Heart left ventricle (tissue), 16 donors: ENCODE data around the gene SYNGAP1. TPM values are rescaled to one million over a fixed set of nuclear protein-coding genes. Genes with fewer than 3 reads are reported as not detected.

ENCODE experiments used
- ATAC-seq, 4 donors: fragments of 200-7000 bp; cut with Tn5 transposase; one replicate each; pipeline ENCODE4 v1.9.1; 2020 to 2022; ENCODE audit warnings: moderate library complexity in 4 of 4, mild to moderate bottlenecking in 3 of 4, moderate number of reproducible peaks in 1 of 4
- DNase-seq, 5 donors: peaks; one replicate each; pipeline ENCODE4 v3.0.0-alpha.2; 2020
- H3K27ac ChIP-seq, 12 donors: fragments of 200-600 bp; sonication (generic) in 4 of 12; one replicate each; pipeline versions ENCODE4 v1.5.0 to v1.8.0; 2016 to 2022; ENCODE audit warnings: mild to moderate bottlenecking in 2 of 12
- H3K27me3 ChIP-seq, 9 donors: fragments of 200-600 bp; sonication (generic) in 2 of 9; one replicate each; pipeline versions ENCODE4 v1.5.1 to v1.8.0; 2016 to 2022; ENCODE audit warnings: mild to moderate bottlenecking in 3 of 9
- H3K36me3 ChIP-seq, 9 donors: fragments of 200-600 bp; sonication (generic) in 2 of 9; one replicate each; pipeline versions ENCODE4 v1.5.0 to v1.8.0; 2018 to 2022; ENCODE audit warnings: mild to moderate bottlenecking in 2 of 9
- H3K4me1 ChIP-seq, 12 donors: fragments of 200-600 bp; sonication (generic) in 4 of 12; one replicate each; pipeline versions ENCODE4 v1.5.0 to v1.8.0; 2016 to 2022; ENCODE audit warnings: mild to moderate bottlenecking in 3 of 12
- H3K4me3 ChIP-seq, 12 donors: fragments of 200-600 bp; sonication (generic) in 4 of 12; one replicate each; pipeline versions ENCODE4 v1.5.0 to v1.8.0; 2017 to 2022; ENCODE audit warnings: mild to moderate bottlenecking in 9 of 12, moderate library complexity in 4 of 12
- H3K9me3 ChIP-seq, 12 donors: fragments of 200-600 bp; sonication (generic) in 4 of 12; one replicate each; pipeline versions ENCODE4 v1.5.0 to v1.8.0; 2016 to 2022; ENCODE audit warnings: mild to moderate bottlenecking in 1 of 12
- CTCF ChIP-seq, 12 donors: fragments of 200-600 bp; sonication (generic) in 4 of 12; IDR thresholded peaks; one replicate each; pipeline versions ENCODE4 v1.5.0 to v1.8.0; 2018 to 2022; ENCODE audit warnings: antibody characterized with exemption in 12 of 12, mild to moderate bottlenecking in 5 of 12
- POLR2A ChIP-seq, 2 donors: fragments of 450-650 bp; IDR thresholded peaks; one replicate each; pipeline ENCODE4 v1.6.1; 2017; ENCODE audit warnings: antibody characterized with exemption in 2 of 2, mild to moderate bottlenecking in 2 of 2, moderate library complexity in 2 of 2
- WGBS, 4 donors: extraction: QIAGEN DNeasy Blood & Tissue Kit in 2 of 4; methylation state at CpG; one replicate each; pipeline versions ENCODE4 v1.1.5 to v1.1.7; 2013 to 2018; 5-methylcytosine and 5-hydroxymethylcytosine counted together
- intact Hi-C, 10 donors: fragments of 100-400 bp; cut with DNase I; formaldehyde crosslinking; loops; one replicate each; pipeline versions ENCODE4 v1.11.1 to v1.14.2; 2022
- polyA plus RNA-seq, 2 donors: library from polyadenylated mRNA; stranded (reverse); fragments of 200-250 nt; gene quantifications; one replicate each; pipeline ENCODE4 v1.2.3, GENCODE V29; 2013
- total RNA-seq, 9 donors: library from RNA; depleted of rRNA in 2 of 9; stranded (reverse); fragments of >200 nt in 2 of 9; fragmentation: NEBNext Ultra II Directional in 3 of 9; extraction: Animal tissue kit (Norgen Biotek cat#: 25700) in 3 of 9; gene quantifications; one replicate each; pipeline versions ENCODE4 v1.1.0 to v1.2.4, GENCODE V29; 2016 to 2023
- donor health status: ischemic (EF 13 %, LVEDD 7.1; RV severe dilation, severe dysfunction).
- donor health status: healthy with polysubstance abuse.
- donor health status: DM: no; HTN: yes; CAD: no.
- donor health status: DM: no; HTN: no; CAD: no.
- donor health status: ischemic (EF 25% LVEDD 6.9; RV normal size, moderate dysfunction).
- donor health status: ischemic (EF 25% LVEDD 5.7; RV mildly dilated, moderate dysfunction).
- donor health status: healthy.
- donor health status: DM: yes; HTN: yes; CAD: no.
- donor health status: ischemic (EF 35%, LVEDD 5.7; RV mildly dilated, moderate dysfunction).
- donor health status: nonischemic (EF 11% LVEDD 7.7; RV severe dilation, severe dysfunction).
- donor health status: DM: yes; HTN: yes; CAD: no.
- donor health status: PGD.
- donor health status: ischemic (EF 29% LVEDD 5.4; RV normal size, mild dysfunction).
- donor health status: nonischemic (EF 23%, LVEDD 6.1; RV moderate dilation, normal function).

The SYNGAP1 gene
- total and polyA plus RNA-seq, 11 donors = 2.4 to 9.9 (median 5.0) TPM

- DNase-seq (peak in 1 of 5 donors; percentile 21), ATAC-seq (no peak)
- intact Hi-C loops = no loop called here
- TF ChIP-seq CTCF (IDR thresholded peaks at IDR 0.05) = no peak
- TF ChIP-seq POLR2A (IDR thresholded peaks at IDR 0.05) = no peak
- Histone ChIP-seq H3K9me3 (no peaks in the 10 kb centered on the region), H3K4me1 (peaks cover 0 to 56% (median 34%) of the 10 kb centered on the region in 12 donors), H3K27me3 (no peaks in the 10 kb centered on the region), H3K27ac (peak overlapping the region in 4 of 12 donors; percentile 71 to 83 (median 73)), H3K36me3 (peaks cover 0 to 28% (median 25%) of the 10 kb centered on the region in 9 donors), H3K4me3 (no peak overlapping the region)
- 68 to 89% (median 85%) methylated on average over 10 of the region's 10 CpGs for WGBS, 4 donors
Observed at GRCh38 chr6:33432546-33432945, 12.7 kb downstream of the SYNGAP1 start.

GRCh38 chr6:33433001-33433543, 13.2 kb downstream of the SYNGAP1 start:
- Histone ChIP-seq H3K4me3 (no peak overlapping the region), H3K27me3 (no peaks in the 10 kb centered on the region), H3K36me3 (peaks cover 0 to 33% (median 30%) of the 10 kb centered on the region in 9 donors), H3K9me3 (no peaks in the 10 kb centered on the region), H3K4me1 (peaks cover 0 to 56% (median 34%) of the 10 kb centered on the region in 12 donors), H3K27ac (peak overlapping the region in 8 of 12 donors; percentile 38 to 83 (median 71))
- DNase-seq (peak in 1 of 5 donors; percentile 14), ATAC-seq (peak in 3 of 4 donors; percentile 1 to 3 (median 2))
- 95 to 100% (median 96%) methylated on average over 1 of the region's 1 CpG for WGBS, 4 donors
- intact Hi-C loops = no loop called here
- TF ChIP-seq POLR2A (IDR thresholded peaks at IDR 0.05) (no peak), CTCF (IDR thresholded peaks at IDR 0.05) (no peak)

- Histone ChIP-seq H3K36me3 (peaks cover 0 to 39% (median 36%) of the 10 kb centered on the region in 9 donors), H3K9me3 (no peaks in the 10 kb centered on the region), H3K4me3 (peak overlapping the region in 1 of 12 donors; percentile 20), H3K27me3 (no peaks in the 10 kb centered on the region), H3K27ac (peak overlapping the region in 8 of 12 donors; percentile 38 to 83 (median 71)), H3K4me1 (peaks cover 0 to 50% (median 28%) of the 10 kb centered on the region in 12 donors)
- DNase-seq (peak in 4 of 5 donors; percentile 37 to 72 (median 64)), ATAC-seq (peak; percentile 70 to 86 (median 81))
- 15 to 35% (median 20%) methylated on average over 11 to 17 of the region's 17 CpGs for WGBS, 4 donors
- intact Hi-C loops = no loop called here
- no peak for TF ChIP-seq CTCF (IDR thresholded peaks at IDR 0.05)
- no peak for TF ChIP-seq POLR2A (IDR thresholded peaks at IDR 0.05)
Observed at GRCh38 chr6:33433544-33434191, 13.8 kb downstream of the SYNGAP1 start.

GRCh38 chr6:33434961-33435360, 15.1 kb downstream of the SYNGAP1 start:
- peaks cover 0 to 39% (median 19%) of the 10 kb centered on the region in 12 donors for H3K4me1 ChIP-seq
- intact Hi-C loops = no loop called here
- no peaks in the 10 kb centered on the region for H3K27me3 ChIP-seq
- H3K4me3 ChIP-seq = no peak overlapping the region
- no peak for ATAC-seq
- H3K36me3 ChIP-seq = peaks cover 0 to 44% (median 40%) of the 10 kb centered on the region in 9 donors
- no peaks in the 10 kb centered on the region for H3K9me3 ChIP-seq
- TF ChIP-seq POLR2A (IDR thresholded peaks at IDR 0.05) (no peak), CTCF (IDR thresholded peaks at IDR 0.05) (no peak)
- 85 to 93% (median 90%) methylated on average over 4 of the region's 4 CpGs for WGBS, 4 donors
- DNase-seq = no peak
- no peak overlapping the region for H3K27ac ChIP-seq
